SIG-M5 treated with dmso at 0.1 percent for 504 hours (cell line): ENCODE data around the gene SPACA6.
A peak's percentile ranks its signal among the peaks of the same experiment; 100 is the strongest.

Source experiments
- DNase-seq: peaks from one replicate; lab custom pipeline; 2025; ENCODE audit not compliant: unreplicated experiment; lab: John Stamatoyannopoulos, UW

The SPACA6 gene

DNA sequence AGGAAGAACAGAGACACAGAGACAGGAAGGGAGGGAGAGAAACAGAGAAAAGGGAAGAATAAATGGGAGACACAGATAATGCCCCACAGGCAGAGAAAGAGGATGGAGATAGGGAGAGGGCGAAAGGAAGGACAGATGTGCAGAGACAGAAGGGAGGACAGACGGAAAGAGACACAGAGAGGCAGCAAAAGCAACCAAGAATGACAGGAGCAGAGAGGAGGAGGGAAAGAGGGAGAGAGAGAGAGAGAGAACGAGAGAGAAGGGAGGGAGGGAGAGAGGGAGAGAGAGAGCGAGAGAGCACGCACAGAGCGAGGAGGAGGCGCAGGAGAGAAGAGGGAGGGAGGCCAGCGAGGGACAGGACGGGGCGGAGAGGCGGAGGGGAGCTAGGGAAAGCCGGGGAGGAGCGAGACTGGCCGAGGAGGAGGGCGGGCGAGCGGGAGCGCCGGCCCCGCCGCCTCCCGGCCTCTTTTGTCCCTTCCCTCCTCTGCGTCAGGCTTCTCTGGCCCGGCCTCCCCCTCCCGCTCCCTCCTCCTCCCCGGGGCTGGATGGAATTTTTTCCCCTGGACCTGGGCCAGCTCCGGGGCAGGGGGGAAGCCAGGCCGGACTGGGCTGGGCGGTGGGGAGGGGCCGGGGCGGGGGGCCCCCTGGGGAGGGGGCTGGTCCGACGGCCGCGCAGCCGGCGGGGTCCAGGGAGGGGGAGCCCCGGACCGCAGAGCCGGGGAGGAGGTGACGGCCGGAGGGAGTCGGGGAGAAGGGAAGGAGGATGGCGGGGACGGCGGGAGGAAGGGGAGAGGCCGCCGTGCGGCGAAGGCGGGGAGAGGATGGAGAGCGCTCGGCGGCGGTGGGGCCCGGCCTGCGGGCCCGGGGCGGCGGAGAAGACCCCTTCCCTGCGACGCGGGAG is 4.2 kb upstream of the SPACA6 start:
- peak; percentile 34 for DNase-seq

DNA sequence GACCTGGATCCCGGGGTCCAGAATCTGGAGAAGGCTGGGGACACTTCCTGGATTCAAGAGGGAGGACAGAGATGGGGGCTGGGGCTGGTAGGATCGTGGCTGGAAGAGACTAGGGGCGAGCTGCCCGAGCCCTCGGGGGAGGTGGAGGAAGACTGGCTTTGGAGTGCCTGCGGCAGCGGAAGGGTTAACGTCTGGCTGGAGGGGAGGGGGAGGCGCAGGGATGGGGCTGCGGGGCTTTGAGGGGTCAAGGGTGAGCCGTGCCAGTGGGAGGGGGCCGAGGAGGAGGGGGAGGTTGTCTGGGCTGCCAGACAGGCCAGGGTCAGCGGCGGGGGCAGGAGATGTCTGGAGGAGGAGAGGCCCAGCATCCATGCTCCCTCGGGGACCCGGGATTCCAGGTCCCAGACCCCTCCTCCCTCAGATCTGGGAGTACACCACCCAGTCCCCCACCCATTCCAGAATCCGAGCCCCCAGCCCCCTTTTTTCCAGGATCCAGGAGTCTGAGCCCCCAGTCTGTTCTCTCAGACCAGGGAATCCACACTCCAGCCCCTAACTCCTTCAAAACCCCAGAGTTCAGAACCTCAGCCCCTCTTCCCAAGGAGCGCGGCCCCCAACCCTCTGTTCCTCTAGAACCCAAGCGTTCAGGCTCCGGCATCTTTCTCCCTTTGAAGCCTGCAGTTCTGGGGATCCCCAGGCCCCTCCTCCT is 3.2 kb upstream of the SPACA6 start:
- DNase-seq: no peak

DNA sequence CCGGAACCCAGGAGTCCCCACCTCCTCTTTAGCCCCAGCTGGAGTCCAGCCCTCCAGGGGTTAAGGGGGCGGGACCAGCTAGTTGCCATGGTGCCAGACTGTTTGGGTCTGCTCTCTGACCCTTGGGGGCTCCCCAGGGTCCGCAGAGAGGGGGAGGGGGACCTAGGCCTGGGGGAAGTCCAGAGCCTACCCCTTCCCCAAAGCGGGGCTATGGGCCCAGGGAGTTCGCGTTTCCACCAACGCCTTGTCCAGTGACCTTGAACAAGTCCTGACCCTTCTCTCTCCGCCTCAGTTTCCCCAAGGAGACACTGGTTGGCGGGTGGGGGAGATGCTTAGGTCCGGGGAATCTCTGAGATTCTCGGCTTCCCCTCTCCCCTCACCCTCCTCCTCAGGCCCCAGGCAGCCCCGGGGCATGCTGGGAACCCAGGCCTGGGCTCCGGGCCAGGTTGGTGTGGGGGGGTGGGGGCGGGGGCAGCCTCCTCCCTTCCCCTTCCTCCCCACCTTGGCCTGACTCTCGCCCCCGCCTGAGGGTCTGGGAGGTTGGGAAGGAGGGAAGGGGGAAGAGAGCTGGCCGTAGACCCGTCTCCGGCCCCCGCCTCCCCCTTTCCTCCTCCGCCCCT is 2.6 kb upstream of the SPACA6 start:
- DNase-seq: peak; percentile 19

DNA sequence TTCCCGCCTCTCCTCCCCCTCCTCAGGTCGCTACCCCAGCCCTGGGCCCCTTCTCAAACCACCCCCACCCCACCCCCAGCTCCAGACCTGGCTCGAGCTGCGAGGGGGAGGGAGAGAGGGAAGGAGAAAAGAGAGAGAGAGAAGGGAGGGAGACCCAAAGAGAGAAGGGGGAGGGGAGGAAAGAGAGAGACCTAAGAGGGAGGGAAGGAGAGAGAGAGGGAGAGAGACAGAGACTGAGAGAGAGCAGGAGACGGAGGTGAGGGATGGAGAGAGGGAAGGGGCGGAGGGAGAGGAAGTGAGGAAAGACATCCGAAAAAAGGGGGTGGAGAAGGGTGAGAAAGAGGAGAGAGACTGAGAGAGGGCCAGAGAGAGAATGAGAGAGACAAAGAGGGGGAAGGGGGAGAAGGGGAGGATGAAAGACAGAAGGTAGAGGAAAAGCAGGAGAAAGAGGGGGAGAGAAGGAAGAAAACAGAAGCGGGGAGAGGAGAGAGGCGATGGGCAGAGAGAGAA is 2.0 kb upstream of the SPACA6 start:
- no peak for DNase-seq

DNA sequence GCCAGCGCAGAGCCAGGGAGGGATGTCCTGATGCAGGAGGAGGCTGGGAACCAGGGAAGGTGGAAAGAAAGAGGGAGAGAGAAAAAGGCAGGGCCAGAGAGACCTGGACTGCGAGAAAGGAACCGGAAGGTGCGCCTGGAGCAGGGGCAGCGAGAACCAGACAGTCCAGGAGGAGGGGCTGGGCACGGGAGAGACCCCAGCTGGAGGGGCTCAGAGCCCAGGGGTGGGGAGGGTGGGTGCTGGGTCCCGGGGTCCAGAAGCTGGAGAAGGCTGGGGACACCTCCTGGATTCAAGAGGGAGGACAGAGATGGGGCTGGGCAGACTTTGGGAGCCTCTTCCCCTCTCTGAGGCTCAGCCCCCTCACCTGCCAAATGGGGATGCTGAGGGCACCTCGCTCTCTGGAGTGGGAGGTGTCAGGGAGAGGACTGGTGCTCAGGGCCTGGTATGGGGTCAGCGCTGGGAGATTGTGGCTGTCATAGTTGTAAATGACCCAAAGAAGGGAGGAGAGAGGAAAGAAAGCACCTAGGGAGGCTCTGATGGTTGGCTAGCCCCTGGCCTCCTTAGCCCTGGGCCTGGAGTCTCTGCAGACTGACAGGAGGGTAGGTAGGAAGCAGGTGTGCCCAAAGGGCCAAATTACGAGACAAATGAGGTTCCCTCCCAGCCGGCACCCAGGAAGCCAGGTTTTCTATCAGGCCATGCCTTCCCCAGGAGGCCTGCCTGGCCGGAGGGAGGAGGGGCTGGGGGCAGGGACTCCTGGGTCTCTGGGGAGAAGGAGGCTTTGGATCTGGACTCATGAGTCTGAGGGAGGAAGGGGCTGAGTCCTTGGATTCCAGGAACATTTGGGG is 1.3 kb upstream of the SPACA6 start:
- DNase-seq: no peak

DNA sequence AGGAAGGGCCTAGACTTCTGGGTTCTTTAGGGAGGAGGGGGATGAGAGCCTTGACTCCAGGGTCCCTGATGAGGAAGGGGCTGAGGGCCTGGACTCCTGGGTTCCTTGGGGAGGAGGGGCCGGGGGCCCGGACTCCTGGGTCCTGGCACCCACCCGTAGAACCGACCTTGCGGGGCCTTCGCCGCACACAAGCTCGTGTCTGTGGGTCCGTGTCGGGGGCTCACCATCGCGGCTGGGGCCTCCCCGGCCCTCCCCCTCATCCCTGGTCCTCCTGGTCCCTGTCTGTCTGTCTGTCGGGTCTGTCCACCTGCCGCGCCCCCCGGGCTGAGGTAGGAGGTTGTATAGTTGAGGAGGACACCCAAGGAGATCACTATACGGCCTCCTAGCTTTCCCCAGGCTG is 662 bp upstream of the SPACA6 start:
- DNase-seq: no peak

DNA sequence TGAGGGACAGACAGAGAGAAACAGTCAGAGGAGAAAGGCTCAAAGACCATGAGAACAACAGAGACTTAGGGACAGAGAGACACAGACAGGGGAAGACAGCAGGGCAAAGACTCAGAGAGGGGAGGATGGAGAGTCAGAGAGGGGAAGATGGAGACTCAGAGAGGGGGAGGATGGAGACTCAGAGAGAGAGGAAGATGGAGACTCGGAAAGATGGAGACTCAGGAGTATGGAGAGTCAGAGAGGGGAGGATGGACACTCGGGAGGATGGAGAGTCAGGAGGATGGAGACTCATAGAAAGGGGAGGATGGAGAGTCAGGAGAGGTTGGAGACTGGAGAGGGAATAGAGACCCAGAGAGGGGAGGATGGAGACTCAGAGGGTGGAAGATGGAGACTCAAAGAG is 689 bp downstream of the SPACA6 start:
- no peak for DNase-seq

DNA sequence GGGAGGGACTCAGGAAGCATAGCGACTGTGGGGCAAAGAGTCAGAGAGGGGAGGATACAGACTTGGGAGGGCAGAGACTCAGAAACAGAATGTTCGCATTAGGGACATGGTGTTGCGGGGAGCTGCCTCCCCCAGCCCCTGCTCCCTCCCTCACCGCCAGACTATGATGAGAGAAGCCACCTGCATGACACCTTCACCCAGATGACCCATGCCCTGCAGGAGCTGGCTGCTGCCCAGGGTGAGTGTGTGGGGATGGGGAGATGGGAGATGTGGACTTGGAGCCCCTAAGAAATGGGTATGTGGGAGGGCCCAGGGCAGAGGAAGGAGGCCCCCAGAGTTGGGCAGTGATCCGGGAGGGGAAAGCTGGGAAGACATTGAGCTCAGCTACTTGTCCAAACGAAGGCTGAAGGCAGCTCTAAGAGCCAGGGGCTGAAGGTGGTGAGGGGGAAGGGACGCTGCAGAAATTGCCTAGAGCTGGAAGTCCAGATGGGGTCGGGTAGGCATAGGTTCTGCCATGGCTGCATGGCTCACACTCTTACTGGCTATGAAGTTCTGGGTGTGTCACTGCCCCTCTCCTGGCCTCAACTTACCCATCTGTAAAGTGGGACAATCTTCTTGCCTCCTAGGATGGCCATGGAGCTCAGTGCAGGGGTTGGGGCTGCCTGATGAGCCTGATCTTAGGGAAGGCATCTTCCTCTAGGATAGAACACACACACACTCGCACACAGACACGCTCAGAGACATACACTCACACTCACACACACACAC is 1.4 kb downstream of the SPACA6 start:
- no peak for DNase-seq

DNA sequence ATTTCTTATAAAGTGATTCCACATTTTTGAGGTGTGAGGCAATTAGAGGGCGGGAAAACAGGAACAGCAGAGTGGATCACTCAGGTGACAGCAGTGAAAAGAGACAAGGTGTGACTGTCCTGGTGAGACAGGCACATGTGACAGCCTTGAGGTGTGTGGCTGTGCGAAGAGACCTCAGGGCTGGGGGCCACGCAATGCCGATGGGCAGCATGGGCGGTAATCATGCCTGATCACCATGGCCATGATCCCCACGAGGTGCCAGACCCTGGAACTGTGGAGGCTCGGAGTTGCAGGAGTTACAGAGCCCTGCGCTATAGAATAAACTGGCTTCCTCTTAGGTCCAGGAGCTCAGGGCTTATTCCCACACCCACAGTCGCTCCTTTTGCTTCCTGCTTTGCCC is 2.0 kb downstream of the SPACA6 start:
- no peak for DNase-seq

DNA sequence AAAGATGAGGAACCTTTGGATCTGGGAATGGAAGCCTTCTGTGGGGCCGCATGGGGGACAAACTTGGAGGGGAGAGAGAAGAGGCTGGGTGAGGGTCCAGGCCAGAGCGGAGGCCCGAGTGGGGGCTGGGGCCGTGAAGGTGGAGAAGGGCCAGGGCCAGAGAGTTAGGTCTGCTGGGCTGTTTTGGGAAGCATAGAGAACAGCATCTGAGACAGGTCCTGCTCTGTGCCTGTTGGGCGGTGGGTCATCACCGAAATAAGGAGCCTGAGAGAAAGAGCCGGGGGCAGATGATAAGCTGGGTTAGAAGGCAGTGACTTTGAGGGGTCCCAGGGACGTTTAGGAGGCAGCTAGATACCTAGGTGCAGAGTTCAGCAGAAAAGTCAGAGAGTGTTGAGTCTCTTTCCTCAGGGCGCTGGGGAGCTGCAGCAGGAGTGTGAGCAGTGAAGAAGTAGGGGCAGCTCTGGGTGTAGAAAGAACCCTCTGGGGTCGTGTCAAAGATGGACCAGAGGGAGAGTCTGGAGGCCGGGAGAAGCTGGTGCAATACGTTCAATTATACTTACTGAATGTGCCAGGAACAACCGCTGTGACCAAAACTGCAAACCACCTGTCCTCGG is 2.7 kb downstream of the SPACA6 start:
- DNase-seq: no peak

DNA sequence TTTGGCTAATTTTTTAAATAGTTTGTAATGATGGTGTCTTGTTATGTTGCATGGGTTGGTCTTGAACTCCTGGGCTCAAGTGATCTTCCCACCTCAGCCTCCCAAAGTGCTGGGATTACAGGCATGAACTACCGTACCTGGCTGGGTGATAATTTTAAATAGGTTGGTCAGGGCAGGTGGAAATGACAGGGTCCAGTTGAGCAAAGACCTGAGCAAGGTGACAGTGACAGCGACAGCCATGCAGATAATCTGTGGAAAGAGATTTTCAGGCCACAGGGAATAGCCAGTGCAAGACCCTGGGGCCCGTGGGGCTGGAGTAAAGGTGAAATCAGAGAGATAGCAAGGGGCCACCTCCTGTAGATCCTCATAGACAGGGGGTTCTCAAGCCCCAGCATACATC is 3.5 kb downstream of the SPACA6 start:
- DNase-seq: no peak

DNA sequence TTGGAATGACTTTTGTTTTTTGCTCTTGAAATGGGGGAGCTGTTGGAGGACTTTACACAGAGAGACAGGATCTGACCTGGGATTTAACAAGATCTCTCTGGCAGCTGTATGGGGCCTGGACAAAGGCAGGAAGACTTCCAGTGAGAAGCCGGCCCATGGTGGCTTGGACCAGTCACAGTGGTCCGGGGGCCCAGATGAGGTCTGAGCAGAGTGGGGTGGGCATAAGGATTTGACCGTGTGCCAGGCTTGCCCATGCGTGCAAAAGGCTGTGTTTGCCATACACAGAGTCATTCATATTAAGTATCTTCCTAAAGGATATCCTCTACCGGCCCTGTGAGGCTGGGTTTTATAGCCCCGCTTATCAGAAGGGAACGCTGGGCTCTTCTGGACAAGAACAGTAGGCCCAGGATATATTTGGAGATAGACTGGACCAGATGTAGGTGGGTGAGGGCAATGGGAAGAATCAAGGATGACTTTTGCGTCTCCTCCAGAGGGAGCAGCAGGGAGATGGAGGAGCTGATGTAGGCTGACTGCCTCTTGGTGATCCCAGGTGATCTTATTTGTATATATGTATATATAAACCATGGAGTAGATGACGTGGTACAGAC is 4.1 kb downstream of the SPACA6 start:
- no peak for DNase-seq

DNA sequence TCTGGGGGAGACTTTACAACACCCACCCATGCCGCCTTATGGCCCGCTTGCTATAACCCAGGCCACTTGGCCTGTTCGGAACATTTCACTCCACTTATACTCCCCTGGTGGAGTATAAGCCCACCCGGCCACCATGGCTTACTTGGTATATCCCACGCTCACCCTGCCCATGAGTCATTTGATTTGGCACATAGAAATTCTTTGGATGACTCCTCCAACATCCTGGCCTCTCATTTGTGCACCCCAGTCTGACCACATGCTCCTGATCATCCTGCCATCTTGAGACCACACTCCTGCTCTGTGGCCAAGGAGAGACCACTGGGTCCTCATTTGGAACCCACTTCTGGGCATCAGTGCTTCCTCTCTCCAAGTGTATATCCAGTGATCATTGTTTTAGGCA is 5.2 kb downstream of the SPACA6 start:
- no peak for DNase-seq

DNA sequence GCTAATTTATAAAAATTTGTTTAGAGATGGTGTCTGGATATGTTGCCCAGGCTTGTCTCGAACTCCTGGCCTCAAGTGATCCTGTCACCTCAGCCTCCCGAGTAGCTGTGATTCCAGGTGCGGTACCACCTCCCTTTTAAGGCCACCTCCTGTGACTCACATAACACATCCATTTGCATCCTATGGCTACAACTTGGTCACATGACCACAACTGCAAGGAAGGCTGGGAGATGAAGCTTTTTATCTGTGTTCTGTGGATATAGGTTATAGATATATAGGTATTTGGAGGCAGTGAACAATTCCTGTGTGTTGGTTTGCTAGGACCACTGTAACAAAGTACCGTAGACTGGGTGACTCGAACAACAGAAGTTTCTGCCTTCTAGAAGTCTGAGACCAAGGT is 6.0 kb downstream of the SPACA6 start:
- DNase-seq: no peak

DNA sequence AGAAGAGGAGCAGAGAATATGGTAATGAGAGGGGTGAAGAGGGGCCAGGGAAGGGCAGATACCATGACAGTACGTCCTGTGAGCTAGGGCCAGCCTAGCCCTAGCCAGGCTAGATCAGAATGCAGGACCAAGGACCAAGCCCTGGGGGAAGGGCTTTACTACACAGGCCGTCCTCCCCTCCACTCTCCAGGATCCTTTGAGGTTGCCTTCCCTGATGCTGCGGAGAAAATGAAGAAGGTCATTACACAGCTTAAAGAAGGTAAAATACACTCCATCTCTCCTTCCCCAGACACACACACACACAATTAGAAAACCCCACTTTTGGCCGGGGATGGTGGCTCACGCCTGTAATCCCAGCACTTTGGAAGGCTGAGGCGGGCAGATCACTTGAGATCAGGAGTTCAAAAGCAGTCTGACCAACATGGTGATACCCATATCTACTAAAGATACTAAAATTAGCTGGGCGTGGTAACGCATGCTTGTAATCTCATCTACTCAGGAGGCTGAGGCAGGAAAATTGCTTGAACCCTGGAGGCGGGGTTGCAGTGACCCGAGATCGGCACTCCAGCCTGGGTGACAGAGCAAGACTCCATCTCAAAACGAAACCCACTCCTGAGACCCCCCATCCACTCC is 8.5 kb downstream of the SPACA6 start:
- no peak for DNase-seq

DNA sequence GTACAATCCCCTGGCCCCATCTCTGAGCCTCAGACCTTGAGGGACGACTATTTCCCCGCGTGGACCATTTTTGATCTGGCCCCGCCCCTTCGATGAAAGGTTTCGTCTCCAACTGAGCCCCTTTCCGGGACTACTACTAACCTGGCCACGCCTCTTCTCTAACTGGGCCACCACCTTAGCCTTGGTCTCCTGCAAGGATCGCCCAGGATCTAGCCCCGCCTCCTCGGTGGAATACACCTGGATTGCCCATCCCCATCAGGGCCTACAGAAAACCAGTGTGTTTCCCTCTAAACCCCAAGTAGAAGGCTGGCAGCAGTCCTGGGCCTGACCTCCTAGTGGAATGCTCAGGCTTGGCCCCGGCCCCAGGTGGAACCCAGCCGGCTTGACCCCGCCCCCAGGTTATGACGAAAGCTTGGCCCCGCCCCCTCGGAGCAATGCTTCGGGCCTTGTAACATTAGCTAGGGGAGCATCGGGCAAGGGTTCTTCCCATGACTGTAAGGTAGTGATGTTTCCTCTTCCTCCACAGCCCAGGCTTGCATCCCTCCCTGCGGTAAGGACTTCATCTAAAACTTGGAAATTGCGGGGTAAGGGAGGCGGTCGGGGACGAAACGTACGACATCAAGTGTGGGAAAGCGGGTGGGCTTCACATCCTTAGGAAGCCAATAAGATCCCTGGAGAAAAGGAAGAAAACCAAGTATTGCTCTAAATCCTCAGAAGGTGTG is 9.1 kb downstream of the SPACA6 start:
- DNase-seq: peak; percentile 9

DNA sequence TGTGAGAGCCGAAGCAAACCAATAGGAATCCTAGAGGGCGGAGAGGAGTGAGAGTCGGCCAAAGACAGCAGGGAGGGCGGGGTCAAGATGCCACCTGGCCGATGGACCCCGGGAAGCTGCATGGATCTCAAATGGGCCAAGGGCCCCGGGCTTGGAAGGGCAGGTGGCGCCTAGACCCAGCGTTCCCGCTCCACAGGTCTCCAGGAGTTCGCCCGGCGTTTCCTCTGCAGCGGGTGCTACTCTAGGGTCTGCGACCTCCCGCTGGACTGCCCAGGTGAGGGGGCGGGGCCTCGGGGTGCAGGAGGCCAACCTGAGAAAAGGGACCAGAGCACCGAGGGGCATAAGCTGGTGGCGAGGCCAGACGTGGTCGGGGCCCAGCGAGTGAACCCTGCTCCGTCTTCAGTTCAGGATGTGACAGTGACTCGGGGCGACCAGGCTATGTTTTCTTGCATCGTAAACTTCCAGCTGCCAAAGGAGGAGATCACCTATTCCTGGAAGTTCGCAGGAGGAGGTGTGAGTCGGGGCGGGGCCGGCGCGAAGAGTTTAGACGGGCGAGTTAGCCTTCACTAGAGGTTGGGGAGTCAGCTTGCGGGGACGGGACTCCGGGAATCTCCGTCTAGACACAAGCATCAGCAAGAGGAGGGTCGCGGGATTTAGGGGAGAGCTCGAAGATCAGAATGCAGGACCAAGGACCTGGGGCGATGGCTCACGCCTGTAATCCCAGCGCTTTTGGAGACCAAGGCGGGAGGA is 9.9 kb downstream of the SPACA6 start:
- no peak for DNase-seq
